ENCODE measurements around the gene KPNA6.
"Not testable (repeated sequence)": the region's sequence is repeated elsewhere in the genome, so short reads cannot be mapped to it uniquely, and the experiment has no call there.

KPNA6 gene

DNA sequence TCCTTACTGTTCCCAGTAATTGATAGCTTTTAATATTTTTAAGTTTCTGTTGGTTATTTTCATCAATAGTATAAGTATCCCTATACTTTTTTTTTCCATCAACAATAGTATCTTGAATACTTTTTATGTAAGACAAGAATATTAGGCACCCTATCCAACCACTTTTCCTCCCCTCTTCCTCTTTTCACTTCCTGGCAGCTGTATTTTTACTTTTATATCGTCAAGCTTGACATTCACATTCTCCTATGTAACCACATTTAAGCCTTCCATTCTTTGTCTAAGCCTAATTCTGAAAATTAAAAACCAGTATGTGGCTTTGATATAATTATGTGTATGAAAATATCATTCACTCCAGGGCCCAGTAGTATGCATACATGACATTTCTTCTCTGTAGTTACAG, 25.8 kb upstream of the KPNA6 start:
- Mint-ChIP-seq H3K4me3 (no peak overlapping the region), H3K9me3 (no peaks in the 10 kb centered on the region), H3K27me3 (no peaks in the 10 kb centered on the region), H3K36me3 (peaks cover 24% of the 10 kb centered on the region), H3K27ac (peak overlapping the region; percentile 56), H3K4me1 (peaks cover 14% of the 10 kb centered on the region)
- DNase-seq (ENCODE audit: low spot score in 2 of 2) = no peak
- ATAC-seq (ENCODE audit: low read depth) = no peak

DNA sequence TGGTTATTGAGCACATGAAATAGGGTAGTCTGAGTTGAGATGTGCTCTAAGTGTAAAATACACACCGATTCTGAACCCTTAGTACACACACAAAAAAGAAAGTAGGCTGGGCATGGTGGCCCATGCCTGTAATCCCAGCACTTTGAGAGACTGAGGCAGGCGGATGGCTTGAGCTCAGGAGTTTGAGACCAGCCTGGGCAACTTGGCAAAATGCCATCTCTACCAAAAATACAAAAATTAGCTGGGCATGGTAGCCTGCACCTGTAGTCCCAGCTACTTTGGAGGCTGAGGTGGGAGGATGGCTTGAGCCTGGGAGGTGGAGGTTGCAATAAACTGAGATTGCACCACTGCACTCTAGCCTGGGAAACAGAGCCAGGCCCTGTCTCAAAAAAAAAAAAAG, 21.5 kb upstream of the KPNA6 start:
- H3K4me1 Mint-ChIP-seq; H3K4me3 Mint-ChIP-seq; DNase-seq (ENCODE audit: low spot score in 2 of 2); ATAC-seq (ENCODE audit: low read depth); H3K27ac Mint-ChIP-seq; H3K9me3 Mint-ChIP-seq; H3K27me3 Mint-ChIP-seq: not testable (repeated sequence)
- H3K36me3 Mint-ChIP-seq = peaks cover 16% of the 10 kb centered on the region

DNA sequence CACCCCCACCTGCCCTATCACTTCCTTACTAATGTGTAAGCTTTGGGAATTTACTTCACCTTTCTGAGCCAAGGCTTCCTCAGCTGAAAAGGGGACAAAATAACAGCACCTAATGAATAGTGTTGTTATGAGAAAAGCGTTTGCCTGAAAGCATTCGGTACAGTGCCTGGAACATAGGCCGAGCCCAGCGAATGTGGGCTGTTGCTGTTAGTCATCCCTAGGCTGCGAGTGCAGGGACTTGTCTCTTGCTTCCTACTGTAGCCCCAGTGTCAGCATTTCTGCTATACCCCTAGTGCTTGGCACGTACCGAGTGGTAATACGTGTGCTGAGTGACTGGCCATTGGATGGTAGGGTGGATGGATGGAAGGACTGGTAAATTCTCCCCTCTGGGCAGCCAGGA, 16.7 kb upstream of the KPNA6 start:
- DNase-seq (ENCODE audit: low spot score in 2 of 2) (no peak), ATAC-seq (ENCODE audit: low read depth) (no peak)
- no peaks in the 10 kb centered on the region for H3K9me3 Mint-ChIP-seq
- peaks cover 23% of the 10 kb centered on the region for H3K36me3 Mint-ChIP-seq
- no peaks in the 10 kb centered on the region for H3K27me3 Mint-ChIP-seq
- H3K4me1 Mint-ChIP-seq = no peaks in the 10 kb centered on the region
- H3K4me3 Mint-ChIP-seq = no peak overlapping the region
- H3K27ac Mint-ChIP-seq = no peak overlapping the region

DNA sequence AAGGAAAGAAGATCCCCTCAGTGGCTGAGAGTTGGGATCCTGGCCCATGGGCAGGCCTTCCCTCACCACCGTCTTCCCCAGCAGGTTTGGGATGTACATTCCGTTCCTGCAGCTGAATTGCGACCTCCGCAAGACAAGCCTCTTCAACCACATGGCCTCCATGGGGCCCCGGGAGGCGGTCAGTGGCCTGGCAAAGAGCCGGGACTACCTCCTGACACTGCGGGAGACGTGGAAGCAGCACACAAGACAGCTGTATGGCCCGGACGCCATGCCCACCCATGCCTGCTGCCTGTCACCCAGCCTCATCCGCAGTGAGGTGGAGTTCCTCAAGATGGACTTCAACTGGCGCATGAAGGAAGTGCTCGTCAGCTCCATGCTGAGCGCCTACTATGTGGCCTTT, 16.3 kb upstream of the KPNA6 start:
- Mint-ChIP-seq H3K27me3 (no peaks in the 10 kb centered on the region), H3K4me3 (no peak overlapping the region), H3K9me3 (no peaks in the 10 kb centered on the region), H3K36me3 (peaks cover 20% of the 10 kb centered on the region), H3K4me1 (no peaks in the 10 kb centered on the region), H3K27ac (no peak overlapping the region)
- ATAC-seq (ENCODE audit: low read depth) (no peak), DNase-seq (ENCODE audit: low spot score in 2 of 2) (no peak)

DNA sequence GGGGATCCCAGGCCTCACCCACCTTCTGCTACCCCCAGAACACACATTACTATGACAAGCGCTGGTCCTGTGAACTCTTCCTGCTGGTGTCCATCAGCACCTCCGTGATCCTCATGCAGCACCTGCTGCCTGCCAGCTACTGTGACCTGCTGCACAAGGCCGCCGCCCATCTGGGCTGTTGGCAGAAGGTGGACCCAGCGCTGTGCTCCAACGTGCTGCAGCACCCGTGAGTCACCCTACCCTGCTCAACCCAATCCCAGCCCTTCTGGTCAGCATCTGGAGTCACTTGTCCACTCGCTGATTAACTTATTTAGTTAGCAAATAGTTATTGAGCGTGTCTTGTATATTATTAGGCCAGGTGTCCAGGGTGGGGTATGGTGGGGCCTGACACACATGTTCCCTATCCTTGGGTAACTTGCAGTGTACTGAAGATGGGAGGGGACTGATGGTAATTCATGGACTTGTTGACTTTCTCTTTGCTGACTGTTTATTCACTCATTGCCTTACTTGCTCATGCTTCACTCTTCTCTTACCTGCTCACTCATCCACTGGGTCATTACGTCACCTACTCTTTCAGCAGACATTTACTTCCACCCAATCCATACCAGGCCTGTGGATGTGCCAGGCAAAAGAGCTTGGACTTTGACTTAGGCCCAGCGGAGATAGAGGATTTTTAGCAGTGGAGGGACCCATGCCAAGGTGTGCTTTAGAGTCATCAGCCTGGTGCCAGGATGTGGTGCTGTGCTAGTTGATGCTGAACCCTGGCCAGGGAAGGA, 12.9 kb upstream of the KPNA6 start:
- H3K9me3 Mint-ChIP-seq = no peaks in the 10 kb centered on the region
- H3K4me1 Mint-ChIP-seq = no peaks in the 10 kb centered on the region
- no peak overlapping the region for H3K4me3 Mint-ChIP-seq
- no peak for DNase-seq (ENCODE audit: low spot score in 2 of 2)
- no peak for ATAC-seq (ENCODE audit: low read depth)
- H3K36me3 Mint-ChIP-seq = peaks cover 22% of the 10 kb centered on the region
- no peak overlapping the region for H3K27ac Mint-ChIP-seq
- H3K27me3 Mint-ChIP-seq = no peaks in the 10 kb centered on the region

DNA sequence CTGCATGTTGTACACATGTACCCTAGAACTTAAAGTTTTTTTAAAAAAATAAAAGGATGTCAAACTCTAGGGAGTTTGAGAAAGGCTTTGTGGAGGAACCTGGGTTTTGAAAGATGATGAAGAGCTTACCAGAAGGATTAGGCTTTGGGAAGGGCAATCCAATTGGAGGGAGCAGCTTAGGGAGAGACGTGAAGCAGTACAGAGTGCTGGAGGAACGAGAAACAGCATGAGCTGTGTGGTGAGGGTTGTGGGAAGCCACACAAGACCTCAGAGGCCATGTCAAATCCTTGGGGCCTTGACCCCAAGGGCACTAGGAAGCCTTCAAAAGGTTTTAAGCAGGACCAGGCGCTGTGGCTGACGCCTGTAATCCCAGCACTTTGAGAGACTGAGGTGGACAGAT, 8.4 kb upstream of the KPNA6 start:
- Mint-ChIP-seq H3K27me3 (no peaks in the 10 kb centered on the region), H3K4me1 (no peaks in the 10 kb centered on the region), H3K27ac (no peak overlapping the region), H3K4me3 (no peak overlapping the region), H3K9me3 (no peaks in the 10 kb centered on the region), H3K36me3 (peaks cover 20% of the 10 kb centered on the region)
- no peak for DNase-seq (ENCODE audit: low spot score in 2 of 2)
- ATAC-seq (ENCODE audit: low read depth) = no peak

DNA sequence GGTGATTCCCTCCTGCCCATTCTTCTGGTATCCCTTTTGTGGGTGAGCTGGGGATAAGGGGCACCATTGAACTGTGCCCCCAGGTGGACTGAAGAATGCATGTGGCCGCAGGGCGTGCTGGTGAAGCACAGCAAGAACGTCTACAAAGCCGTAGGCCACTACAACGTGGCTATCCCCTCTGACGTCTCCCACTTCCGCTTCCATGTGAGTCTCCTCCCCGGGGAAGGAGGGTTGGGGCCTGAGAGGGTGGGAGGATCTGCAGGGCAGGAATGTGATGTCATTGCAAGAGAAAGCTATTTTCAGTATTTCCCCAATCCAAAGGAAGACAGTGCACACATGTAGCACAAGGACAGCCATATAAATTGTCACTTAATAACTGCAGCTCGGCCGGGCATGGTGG, 7.5 kb upstream of the KPNA6 start:
- Mint-ChIP-seq H3K4me1 (no peaks in the 10 kb centered on the region), H3K9me3 (no peaks in the 10 kb centered on the region), H3K36me3 (peaks cover 14% of the 10 kb centered on the region), H3K27ac (no peak overlapping the region), H3K27me3 (no peaks in the 10 kb centered on the region), H3K4me3 (no peak overlapping the region)
- no peak for DNase-seq (ENCODE audit: low spot score in 2 of 2)
- no peak for ATAC-seq (ENCODE audit: low read depth)

DNA sequence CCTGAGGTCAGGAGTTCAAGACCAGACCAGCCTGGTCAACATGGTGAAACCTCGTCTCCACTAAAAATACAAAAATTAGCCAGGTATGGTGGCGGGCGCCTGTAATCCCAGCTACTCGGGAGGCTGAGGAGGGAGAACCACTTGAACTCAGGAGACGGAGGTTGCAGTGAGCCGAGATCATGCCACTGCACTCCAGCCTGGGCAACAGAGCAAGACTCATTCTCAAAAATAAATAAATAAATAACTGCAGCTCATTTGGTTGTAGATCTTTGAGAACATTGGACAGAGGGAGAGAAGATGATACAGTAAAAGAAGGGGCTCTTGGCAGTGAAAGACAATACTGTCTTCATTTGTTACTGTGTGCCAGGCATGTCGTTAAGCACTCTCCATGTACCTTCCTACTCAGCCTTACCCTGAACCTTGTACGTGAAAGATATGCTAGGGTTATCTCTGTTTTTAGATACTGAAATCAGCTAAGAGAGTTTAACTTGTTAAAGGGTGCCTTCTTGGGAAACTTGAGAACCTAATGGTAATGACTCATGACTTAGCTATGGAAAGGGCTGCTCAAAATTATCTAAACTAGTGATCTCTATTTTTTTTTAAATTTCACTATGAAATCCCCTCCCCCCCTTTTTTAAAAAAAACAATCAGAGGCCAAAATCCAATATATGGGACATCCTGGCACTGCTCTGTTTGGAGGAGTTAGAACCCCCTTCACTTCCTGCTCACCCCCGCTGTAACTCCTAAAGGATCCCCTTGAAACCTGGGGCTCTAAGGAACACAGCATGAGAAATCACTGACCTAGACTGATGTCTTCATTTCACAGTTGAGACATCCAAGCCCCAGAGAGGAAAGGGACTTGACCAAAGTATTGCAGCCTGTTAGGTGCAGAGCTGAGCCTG, 6.8 kb upstream of the KPNA6 start:
- Mint-ChIP-seq H3K36me3 (peaks cover 9% of the 10 kb centered on the region), H3K27me3 (no peaks in the 10 kb centered on the region), H3K27ac (no peak overlapping the region), H3K9me3 (no peaks in the 10 kb centered on the region), H3K4me3 (no peak overlapping the region), H3K4me1 (no peaks in the 10 kb centered on the region)
- DNase-seq (ENCODE audit: low spot score in 2 of 2) = no peak
- ATAC-seq (ENCODE audit: low read depth) = no peak

DNA sequence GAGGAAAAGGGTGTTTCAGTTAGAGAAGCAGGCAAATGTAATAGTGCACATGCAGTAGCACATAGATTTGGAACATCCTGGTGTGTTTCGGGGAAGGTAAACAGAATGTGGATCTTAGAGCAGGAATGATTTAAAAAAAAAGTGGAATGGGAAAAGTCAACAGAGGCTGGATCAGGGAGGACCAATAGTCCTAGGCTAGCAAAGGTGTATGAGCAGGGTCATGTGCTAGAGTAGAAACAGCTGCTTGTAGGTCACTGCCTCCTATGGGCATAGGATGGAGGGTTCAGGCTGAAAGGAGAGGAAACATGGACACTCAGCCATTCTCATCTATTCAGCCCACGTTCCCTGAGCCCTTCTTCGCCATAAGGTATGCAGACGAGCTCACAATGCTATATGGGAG, 3.7 kb upstream of the KPNA6 start:
- ATAC-seq (ENCODE audit: low read depth) (no peak), DNase-seq (ENCODE audit: low spot score in 2 of 2) (no peak)
- peaks cover 6% of the 10 kb centered on the region for H3K36me3 Mint-ChIP-seq
- H3K9me3 Mint-ChIP-seq = no peaks in the 10 kb centered on the region
- no peaks in the 10 kb centered on the region for H3K27me3 Mint-ChIP-seq
- peaks cover 7% of the 10 kb centered on the region for H3K4me1 Mint-ChIP-seq
- H3K27ac Mint-ChIP-seq = no peak overlapping the region
- no peak overlapping the region for H3K4me3 Mint-ChIP-seq

DNA sequence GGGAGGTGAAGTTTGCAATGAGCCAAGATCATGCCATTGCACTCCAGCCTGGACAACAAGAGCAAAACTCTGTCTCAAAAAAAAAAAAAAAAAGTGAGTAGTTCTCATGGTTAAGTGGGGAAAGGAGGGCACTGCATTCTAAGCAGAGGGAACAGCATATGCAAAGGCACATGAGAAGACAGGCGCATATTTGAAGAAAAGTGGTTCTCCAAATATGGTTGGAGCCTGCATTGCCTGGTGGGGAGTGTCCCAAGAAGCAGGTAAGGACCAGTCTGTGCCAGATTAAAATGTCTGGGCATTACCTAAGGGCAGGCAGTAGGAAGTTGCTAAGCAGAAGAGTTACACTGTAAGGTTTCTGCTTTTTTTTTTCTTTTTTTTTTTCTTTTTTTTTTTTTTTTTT, 2.5 kb upstream of the KPNA6 start:
- ATAC-seq (ENCODE audit: low read depth) = no peak
- Mint-ChIP-seq H3K27ac (peak overlapping the region; percentile 13), H3K9me3 (no peaks in the 10 kb centered on the region), H3K4me3 (no peak overlapping the region), H3K36me3 (peaks cover 4% of the 10 kb centered on the region), H3K27me3 (no peaks in the 10 kb centered on the region), H3K4me1 (peaks cover 10% of the 10 kb centered on the region)
- DNase-seq (ENCODE audit: low spot score in 2 of 2) = no peak

DNA sequence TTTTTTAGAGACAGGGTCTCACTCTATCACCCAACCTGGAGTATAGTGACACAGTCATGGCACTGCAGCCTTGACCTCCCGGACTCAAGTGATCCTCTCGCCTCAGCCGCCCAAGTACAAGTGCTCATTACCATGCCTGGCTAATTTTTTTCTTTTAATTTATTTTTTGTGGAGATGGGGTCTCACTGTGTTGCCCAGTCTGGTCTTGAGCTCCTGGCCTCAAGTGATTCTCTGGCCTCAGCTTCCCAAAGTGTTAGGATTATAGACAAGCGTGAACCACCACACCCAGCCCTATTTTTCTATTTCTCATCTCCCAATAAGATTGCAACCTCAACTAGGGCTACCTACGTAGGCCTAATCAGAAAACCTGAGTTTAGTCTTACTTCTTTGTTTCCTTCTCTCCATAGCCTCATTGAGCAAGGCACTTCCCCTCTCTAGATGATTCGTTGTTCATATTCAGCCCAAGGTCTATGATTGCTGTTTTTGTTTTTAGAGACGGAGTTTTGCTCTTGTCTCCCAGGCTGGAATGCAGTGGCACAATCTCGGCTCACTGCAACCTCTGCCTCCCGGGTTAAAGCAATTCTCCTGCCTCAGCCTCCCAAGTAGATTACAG, 1.1 kb upstream of the KPNA6 start:
- DNase-seq (ENCODE audit: low spot score in 2 of 2) (no peak), ATAC-seq (ENCODE audit: low read depth) (no peak)
- Mint-ChIP-seq H3K4me1 (peaks cover 22% of the 10 kb centered on the region), H3K27ac (no peak overlapping the region), H3K9me3 (no peaks in the 10 kb centered on the region), H3K36me3 (peaks cover 4% of the 10 kb centered on the region), H3K4me3 (peak overlapping the region; percentile 100), H3K27me3 (no peaks in the 10 kb centered on the region)

DNA sequence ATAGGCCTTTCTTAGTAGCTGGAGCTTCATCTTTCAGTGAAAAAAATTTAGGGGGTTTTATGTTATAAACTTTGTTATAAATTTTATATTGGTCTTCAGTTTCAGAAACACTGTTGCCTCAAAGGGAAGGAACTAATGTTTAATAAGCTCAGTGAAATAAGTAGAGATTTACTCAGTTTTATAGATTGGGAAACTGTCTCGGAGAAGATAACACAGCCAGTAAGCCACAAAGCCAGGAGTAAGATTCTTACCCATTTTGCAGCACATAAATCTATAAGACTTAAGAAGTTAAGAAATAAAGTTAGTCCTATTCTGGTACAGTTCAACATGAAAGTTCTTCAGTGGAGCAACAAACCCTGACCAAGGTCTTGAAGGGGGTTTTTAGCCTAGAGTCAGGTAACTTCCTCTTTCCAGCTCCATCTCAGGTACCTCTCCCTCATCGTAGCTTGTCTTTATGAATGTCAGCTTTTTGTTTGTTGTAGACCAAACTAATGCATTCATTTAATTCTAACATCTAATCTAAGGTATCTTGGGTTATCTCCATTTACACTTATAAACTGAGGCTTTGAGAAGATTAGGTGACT, 3.3 kb downstream of the KPNA6 start:
- Mint-ChIP-seq H3K27me3 (no peaks in the 10 kb centered on the region), H3K4me3 (peak overlapping the region; percentile 37), H3K27ac (peak overlapping the region; percentile 95), H3K4me1 (peaks cover 33% of the 10 kb centered on the region), H3K36me3 (peaks cover 1% of the 10 kb centered on the region), H3K9me3 (no peaks in the 10 kb centered on the region)
- peak in 1 of 2 donors; percentile 38 for DNase-seq (ENCODE audit: low spot score in 2 of 2)
- ATAC-seq (ENCODE audit: low read depth) = peak; percentile 66

DNA sequence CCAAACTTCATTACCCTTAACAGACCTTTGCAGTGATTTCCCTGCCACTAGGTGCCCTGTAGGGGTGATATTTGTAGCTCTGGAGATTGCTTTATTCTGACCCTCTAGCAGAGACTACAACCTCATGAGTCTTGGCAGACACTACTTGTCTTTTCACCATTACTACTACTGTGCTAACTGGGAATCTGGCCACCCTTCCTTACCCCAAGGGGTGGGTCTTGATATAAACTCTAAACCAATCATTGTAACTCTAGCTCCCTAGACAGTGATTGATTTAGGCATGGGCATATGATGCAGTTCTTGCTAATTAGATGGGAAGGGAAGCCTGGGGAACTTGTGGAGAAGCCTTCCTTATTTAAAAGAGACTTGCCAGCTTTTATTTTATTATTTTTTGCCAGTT, 3.9 kb downstream of the KPNA6 start:
- no peak for ATAC-seq (ENCODE audit: low read depth)
- peak overlapping the region; percentile 37 for H3K4me3 Mint-ChIP-seq
- no peaks in the 10 kb centered on the region for H3K9me3 Mint-ChIP-seq
- H3K4me1 Mint-ChIP-seq = peaks cover 36% of the 10 kb centered on the region
- peaks cover 4% of the 10 kb centered on the region for H3K36me3 Mint-ChIP-seq
- H3K27ac Mint-ChIP-seq = peak overlapping the region; percentile 95
- no peaks in the 10 kb centered on the region for H3K27me3 Mint-ChIP-seq
- DNase-seq (ENCODE audit: low spot score in 2 of 2) = no peak

DNA sequence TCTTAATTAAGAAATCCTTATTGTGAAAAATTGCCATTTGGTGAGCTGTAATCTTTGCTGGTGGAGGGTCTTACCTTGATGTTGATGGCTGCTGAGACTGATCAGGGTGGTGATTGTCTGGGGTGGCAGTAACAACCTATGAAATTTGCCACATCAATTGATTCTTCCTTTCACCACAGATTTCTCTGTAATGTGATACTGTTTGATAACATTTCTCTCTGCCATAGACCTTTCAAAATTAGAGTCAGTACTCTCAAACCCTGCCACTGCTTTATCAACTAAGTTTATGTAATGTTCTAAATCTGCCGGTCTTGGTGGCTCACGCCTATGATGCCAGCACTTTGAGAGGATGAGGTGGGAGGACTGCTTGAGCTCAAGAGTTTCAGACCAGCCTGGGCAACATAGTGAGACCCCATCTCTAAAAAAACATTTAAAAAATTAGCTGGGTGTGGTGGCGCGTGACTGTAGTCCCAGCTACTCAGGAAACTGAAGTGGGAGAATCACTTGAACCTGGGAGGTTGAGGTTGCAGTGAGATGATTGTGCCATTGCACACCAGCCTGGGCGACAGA, 5.0 kb downstream of the KPNA6 start:
- H3K9me3 Mint-ChIP-seq = no peaks in the 10 kb centered on the region
- H3K36me3 Mint-ChIP-seq = peaks cover 5% of the 10 kb centered on the region
- H3K4me1 Mint-ChIP-seq = peaks cover 34% of the 10 kb centered on the region
- no peak overlapping the region for H3K4me3 Mint-ChIP-seq
- no peaks in the 10 kb centered on the region for H3K27me3 Mint-ChIP-seq
- no peak for DNase-seq (ENCODE audit: low spot score in 2 of 2)
- H3K27ac Mint-ChIP-seq = no peak overlapping the region
- ATAC-seq (ENCODE audit: low read depth) = no peak
